GM18526 (cell line): ENCODE data around the gene POMC.
A peak's percentile ranks its signal among the peaks of the same experiment; 100 is the strongest.

Source experiments
- POLR2A ChIP-seq: IDR thresholded peaks from 3 replicates; pipeline ENCODE4 v1.6.1; 2011; ENCODE audit not compliant: insufficient read length; ENCODE audit errors: extremely low read depth

Gene POMC

DNA sequence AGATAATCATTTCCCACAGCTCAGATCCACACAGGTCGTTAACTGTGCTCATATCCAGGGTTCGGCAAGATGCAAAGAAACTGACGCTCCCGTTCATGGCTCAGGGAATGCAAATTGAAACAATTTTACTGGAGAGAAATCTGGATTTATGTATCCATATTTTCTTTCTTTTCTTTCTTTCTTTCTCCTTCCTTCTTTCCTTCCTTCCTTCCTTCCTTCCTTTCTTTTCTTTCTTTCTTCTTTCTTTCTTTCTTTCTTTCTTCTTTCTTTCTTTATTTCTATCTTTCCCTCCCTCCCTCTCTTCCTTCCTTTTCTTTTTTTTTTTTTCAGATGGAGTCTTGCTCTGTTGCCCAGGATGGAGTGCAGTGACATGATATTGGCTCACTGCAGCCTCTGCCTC lies 20.0 kb upstream of the POMC start:
- no peak for TF ChIP-seq POLR2A

DNA sequence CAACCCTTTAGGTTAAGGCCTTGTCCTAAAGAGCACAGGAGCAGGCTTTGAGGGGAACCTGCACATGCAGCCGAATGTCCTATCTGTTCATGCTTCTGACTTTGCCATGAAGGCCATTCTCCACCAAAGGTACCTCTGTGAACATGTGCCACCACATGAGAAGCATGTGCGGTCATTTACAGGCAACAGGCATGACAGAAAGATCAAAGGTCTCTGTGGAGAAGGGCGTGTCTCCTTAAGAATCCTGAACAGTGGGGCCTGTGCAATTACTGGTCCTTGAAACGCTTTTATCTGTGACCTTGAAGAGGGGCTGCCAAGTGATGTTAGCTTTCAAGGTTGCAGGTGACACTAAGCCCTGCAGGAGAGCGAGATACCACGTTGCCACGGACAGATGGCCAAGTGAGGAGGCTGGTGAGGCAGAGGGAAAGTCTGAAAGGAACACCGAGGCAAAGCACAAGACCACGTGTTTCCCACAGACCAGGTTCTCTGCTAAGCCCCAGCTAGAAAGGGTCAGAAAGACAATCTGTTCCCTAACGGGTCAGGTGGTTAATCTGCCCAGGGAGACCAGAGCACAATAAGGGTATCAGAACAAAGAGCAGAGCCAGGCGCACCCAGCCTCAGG lies 19.5 kb upstream of the POMC start:
- no peak for TF ChIP-seq POLR2A

DNA sequence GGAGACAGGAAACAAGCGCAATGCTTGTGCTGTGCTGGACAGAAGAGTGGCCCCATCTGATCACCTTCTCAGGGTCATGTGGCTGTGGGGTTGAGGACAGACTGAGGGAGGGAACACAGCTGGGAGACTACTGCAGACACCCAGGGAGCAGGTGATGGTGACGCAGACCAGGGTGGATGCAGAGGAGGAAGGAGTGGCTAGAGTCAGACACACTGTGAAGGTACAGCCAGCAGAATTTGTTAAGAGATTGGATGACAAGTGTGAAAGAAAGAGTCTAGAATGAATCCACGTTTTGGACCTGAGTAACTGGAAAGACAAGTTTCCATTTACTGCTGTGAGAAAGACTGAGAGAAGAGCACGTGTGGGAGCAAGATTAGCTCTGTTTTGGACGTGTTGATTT lies 15.9 kb upstream of the POMC start:
- TF ChIP-seq POLR2A = no peak

DNA sequence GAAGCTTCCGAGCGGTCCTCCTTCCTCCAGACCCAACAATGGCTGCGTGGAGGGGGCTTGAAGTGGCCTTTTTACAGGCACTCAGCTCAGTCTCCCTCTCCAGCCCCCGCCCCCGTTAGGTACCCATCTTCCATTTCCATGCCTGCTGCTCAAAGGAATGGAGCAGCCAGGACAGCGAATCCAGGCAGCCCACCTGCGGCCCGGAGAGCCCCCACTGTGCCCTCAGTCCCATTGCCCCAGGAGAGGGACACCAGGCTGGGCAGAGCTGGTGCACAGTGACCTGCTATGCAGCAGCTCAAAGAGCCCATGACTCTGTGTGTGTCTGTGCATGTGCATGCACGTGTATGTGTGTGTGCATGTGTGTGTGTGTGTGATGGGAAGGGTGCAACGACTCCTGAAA lies 10.6 kb upstream of the POMC start:
- TF ChIP-seq POLR2A = no peak

DNA sequence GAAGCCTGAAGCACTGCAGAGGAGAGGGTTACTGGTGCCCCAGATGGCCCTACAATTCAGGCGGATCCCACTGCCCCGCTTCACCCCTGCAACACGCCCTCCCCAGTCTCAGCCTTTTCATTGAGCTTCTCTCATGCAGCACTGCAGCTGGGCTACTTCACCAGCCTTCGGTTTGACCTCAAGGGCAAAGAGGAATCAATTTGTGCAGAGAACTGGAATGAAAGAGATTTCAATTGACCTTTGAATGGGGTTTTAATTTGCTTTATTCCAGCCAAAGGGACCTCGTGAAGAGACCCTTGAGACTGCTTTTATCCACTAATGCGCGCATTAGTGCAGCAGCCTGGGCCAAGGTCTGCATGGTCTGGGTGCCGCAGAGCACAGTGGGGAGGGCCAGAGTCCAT lies 8.8 kb upstream of the POMC start:
- TF ChIP-seq POLR2A = no peak

DNA sequence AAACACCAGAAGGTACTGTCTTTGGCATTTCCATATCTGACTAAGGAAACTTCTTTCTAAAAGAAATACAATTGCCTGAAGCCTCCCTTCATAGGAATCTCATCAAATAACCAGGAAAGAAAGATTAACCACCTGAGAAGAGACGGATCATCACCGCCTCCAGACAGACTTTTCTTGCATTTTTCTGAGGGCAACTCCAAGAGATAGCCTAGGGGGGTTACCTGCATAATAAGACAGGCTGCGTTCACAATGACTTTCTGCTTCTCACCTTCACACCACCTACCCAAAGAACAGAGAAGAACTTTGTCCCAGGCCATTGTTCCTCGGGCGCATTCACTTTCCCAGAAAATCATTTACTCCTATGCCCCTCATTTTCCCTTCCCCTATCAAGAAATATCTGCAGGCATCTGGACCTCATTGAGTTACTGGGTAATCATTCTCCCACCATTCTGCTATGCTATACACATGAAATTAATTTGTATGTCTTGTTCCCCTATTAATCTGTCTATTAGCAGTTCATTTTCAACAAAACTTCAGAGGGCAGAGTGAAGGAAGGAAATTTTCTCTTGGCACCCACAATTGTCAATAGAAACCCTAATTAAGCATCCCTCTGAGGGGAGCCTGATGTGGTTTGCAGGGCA lies 8.3 kb upstream of the POMC start:
- no peak for TF ChIP-seq POLR2A

DNA sequence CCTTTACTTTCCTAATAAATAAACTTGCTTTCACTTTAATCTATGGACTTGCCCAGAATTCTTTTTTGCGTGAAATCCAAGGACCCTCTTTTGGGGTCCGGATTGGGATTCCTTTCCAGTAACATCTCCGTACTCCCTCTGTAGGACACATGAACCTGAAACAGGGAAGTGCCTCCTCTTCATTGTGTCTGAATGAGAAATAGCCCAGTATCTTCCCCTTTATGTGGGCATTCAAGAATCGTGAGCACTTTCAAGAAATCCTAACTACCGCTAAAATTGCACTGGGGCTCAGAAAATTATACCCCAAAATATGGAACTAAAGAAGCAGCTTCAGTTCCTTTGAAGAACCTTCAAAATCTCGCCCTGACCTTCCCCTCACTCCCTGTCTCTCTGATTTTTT lies 7.8 kb upstream of the POMC start:
- TF ChIP-seq POLR2A = no peak

DNA sequence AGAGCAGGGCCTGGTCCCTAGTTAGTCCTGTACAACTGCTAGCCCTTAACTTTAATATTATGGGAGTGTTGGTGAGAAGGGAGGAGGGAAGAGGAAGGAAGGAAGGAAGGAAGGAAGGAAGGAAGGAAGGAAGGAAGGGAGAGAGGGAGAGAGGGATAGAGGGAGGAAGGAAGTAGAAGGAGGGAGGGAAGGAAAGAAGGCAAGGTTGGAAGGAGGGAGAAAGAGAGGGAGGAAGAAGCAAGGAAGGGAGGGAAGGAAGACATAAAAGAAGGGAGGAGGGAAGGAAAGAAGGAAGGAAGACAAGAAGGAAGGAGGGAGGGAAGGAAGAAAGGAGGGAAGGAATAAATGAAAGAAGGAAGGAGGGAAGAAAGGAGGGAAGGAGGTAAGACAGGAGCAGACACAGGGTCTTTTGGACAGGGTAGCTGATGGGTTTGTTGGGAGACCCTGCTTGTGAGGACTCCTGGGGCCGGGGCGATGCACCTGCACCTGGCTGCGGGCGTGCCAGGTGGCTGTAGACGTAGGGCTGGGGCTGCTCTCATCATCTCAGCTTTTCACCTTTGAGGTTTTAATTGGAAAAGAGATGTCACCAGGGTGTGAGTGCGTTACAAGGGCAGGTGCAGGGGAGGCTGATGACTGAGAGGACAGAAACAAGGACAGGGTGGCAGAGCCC lies 5.9 kb upstream of the POMC start:
- TF ChIP-seq POLR2A = no peak

DNA sequence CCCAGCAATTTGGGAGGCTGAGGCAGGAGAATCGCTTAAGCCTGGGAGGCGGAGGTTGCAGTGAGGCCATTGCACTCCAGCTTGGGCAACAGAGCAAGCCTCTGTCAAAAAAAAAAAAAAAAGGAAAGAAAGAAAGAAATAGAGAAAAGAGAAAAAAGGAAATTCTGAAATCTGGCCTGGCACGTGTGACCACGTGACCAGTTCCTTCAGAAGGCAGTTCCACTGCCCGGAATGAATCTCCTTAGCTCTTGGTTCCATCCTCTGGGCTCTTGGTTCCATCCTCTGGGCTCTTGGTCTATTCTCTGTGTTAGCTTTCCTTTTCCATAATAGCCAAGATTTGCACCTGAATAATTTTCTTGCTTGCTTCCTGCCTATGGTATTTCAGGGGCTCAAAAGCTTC lies 5.3 kb upstream of the POMC start:
- TF ChIP-seq POLR2A = no peak

DNA sequence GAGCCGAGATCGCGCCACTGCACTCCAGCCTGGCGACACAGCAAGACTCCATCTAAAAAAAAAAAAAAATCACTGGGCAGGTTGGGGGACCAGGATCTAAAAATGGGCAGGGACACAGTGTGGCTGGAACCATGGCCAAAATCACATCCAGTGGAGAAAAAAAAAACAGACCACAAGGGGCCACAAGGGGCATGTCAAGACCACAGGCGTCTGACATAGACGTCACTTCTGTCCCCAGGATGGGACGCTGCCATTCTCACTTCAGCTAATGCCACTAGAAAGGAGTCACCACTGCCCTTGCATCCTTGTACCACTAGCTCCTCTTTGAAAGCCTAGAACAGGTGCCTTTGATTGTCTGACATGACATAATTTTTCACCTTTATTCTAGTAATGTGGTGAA lies 2.5 kb upstream of the POMC start:
- no peak for TF ChIP-seq POLR2A

DNA sequence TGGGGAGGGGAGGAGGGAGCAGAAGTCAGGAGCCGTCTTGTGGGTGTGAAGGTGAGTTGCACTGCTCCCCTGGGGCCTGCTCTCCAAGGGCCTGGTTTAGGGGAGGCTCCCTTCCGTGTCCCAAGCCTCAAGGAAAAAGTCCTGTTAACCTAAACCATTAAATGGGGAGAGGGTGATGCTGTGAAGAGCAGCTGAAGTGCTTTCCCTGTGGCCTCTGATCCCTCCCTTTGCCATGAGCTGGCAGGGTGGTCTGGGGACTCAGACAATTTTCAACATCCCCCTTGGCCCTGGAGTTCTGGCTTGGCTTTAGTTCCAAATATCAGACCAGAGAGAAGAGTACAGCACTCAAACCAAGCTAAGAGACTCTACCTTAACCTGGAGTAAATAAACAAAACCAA lies 692 bp upstream of the POMC start:
- no peak for TF ChIP-seq POLR2A

DNA sequence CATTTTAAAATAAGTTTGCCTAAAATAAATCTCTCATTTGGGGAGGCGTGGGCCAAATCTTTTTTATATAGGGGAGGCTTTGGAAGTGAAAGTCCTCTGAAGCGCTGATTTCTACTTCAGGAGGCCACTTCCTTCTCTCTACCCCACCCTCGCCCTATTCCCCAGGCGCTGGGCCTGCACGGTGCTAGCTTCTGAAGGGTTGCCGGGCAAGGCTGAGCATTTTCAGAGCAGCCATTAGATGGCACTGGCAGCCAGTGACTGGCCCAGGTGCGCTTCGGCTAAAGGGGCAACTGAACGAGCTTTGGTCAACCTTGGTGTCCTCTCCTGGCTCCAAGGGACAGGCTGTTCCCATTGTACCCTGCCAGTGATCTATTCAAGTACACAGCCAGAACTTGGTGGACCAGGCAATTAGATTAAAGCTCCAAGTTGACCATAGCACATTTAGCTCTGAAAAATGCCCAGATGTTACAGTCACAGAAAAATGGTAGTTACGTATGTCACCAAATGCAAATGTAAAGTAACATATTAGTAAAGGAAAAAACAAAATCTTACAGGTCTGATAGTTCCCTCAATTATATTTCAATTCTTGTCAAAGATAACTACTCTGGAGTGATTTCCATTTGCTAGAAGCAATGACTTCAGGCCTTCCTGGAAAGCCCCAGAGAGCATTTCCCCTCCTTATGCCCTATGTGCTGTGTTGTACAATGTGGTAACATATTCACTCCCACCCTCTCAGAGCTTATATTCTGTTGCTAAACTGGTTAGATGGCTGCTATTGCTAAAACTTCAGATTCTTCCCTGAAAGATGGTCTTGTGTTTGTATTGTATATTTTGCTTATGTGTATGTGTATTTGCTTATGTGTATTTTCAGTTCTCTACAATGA lies 2.1 kb downstream of the POMC start:
- TF ChIP-seq POLR2A = no peak

DNA sequence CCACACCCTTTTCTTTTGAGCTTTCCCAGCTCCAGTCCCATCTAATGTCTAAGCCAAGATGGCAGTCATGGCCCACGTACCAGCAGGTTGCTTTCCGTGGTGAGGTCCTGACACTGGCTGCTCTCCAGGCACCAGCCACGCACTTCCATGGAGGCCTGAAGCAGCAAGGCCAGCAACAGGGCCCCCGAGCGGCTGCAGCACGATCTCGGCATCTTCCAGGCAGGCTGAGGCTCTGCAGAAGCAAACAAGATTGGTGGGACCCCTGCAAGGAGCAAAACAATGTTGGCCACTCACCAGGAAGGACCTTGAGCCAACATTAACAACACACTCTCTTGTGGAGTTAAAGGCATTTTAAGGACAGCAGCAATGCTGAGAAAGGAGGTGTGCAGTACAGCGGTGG lies 3.8 kb downstream of the POMC start:
- TF ChIP-seq POLR2A = no peak

DNA sequence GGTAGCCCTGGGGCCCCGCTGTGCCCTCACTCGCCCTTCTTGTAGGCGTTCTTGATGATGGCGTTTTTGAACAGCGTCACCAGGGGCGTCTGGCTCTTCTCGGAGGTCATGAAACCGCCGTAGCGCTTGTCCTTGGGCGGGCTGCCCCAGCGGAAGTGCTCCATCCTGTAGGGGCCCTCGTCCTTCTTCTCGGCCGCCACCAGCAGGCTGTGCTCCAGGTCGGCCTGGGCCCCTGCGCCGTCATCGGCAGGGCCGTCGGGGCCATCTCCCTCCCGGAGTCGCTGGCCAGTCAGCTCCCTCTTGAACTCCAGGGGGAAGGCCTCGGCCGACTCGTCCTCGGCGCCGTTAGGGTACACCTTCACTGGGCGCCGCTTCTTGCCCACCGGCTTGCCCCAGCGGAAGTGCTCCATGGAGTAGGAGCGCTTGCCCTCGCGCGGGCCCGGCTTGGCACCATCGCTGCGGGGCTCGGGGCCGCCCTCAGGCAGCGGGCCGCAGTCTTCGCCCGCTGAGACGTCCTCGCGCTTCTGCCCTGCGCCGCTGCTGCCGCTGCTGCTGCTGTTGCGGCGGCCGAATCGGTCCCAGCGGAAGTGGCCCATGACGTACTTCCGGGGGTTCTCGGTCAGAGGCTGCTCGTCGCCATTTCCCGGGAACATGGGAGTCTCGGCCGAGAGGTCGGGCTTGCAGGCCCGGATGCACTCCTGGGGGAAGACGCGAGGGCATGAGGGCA lies 7.2 kb downstream of the POMC start:
- peak; percentile 69 for TF ChIP-seq POLR2A

DNA sequence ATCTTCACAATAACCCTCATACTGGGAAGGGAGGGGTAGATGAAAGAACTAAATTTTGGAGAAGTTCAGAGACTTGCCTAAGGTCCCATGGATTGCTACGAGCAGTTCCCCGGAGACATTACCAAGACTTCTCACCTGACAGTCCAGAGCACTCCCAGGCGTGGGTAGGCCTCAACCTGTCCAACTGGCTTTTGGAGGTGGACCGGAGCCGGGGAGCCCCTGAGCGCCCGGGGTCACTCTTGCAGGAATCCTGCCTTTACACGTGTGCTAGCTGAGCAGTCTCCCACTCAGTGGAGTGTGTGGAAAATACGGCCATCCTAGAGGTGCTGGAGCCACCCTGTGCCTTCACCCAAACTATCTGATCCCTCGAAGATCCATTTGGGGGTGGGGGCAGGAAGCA lies 8.0 kb downstream of the POMC start:
- no peak for TF ChIP-seq POLR2A

DNA sequence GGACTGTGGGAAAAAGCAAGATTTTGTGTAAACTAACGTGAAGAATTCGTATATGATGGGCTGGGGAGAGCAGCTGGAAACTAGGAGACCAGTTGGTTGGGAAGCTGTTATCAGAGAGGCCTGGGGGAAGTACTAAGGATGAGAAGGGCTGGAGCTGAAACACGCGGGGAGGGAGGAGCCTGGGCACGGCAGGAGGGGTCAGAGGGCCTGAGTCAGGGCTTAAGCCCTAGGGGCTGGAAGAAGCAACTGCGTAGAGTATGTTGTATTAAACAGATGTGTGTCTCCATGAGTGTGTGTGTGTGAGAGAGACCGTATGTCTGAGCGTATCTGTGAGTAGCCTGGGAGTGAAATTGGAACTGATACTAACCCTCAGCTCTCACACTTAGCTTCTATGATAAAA lies 8.4 kb downstream of the POMC start:
- no peak for TF ChIP-seq POLR2A
